GM19023 (cell line): Measurements from ENCODE around the gene SULT1C2.
"Not testable (repeated sequence)": the region's sequence is repeated elsewhere in the genome, so short reads cannot be mapped to it uniquely, and the experiment has no call there.

ENCODE experiments used
- ATAC-seq: cut with Tn5 transposase; IDR thresholded peaks from one replicate; pipeline ENCODE4 v1.9.1; 2021; ENCODE audit warnings: mild to moderate bottlenecking, moderate library complexity; ENCODE audit not compliant: unreplicated experiment

The SULT1C2 gene

GRCh38 chr2:108348816-108349570 lies 60.3 kb downstream of the SULT1C2 start:
- no peak for ATAC-seq

- no peak for ATAC-seq
Observed at GRCh38 chr2:108349571-108349928, 60.9 kb downstream of the SULT1C2 start.

- no peak for ATAC-seq
Observed at GRCh38 chr2:108351889-108352288, 63.2 kb downstream of the SULT1C2 start.

GRCh38 chr2:108354136-108354535 lies 65.4 kb downstream of the SULT1C2 start:
- ATAC-seq: no peak

- ATAC-seq: no peak
Observed at GRCh38 chr2:108355906-108356734, 67.4 kb downstream of the SULT1C2 start.

- not testable (repeated sequence) for ATAC-seq
Observed at GRCh38 chr2:108359336-108359735, 70.6 kb downstream of the SULT1C2 start.
